Astrocyte of the cerebellum (primary cell): Measurements from ENCODE around the gene BACH2.
"Not testable (repeated sequence)": the region's sequence is repeated elsewhere in the genome, so short reads cannot be mapped to it uniquely, and the experiment has no call there.

Experiments used
- DNase-seq: peaks from one replicate; pipeline ENCODE4 v3.0.0-alpha.2; 2011; ENCODE audit warnings: low read depth
- H3K4me3 ChIP-seq: 2 replicates; pipeline ENCODE4 v1.5.1; 2011; ENCODE audit warnings: mild to moderate bottlenecking, low read depth, low read length, moderate library complexity
- CTCF ChIP-seq: IDR thresholded peaks from 2 replicates; pipeline ENCODE4 v1.5.1; 2012; ENCODE audit warnings: low read length, low read depth, moderate library complexity, mild to moderate bottlenecking; ENCODE audit errors: missing control alignments
- in situ Hi-C: cut with HindIII; loops from 2 replicates; pipeline ENCODE4 v1.10.0; 2017; ENCODE audit warnings: low sequenced_read_pairs

The BACH2 gene

GRCh38 chr6:89975991-89976693, 320.5 kb downstream of the BACH2 start:
- no peak overlapping the region for H3K4me3 ChIP-seq
- DNase-seq = no peak
- TF ChIP-seq CTCF = no peak
- in situ Hi-C loops = no loop called here

GRCh38 chr6:89975366-89975765, 321.3 kb downstream of the BACH2 start:
- in situ Hi-C loops = no loop called here

GRCh38 chr6:89974834-89975233, 321.8 kb downstream of the BACH2 start:
- in situ Hi-C loops = loop anchor here (25.0 kb wide), 1 partner anchor 512 kb away; no protein-coding TSS in a partner anchor
- H3K4me3 ChIP-seq = no peak overlapping the region
- DNase-seq = no peak

More at GRCh38 chr6:89975366-89975765, 321.3 kb downstream of the BACH2 start:
- H3K4me3 ChIP-seq = no peak overlapping the region
- TF ChIP-seq CTCF = no peak
- DNase-seq = no peak

GRCh38 chr6:89972025-89972381, 324.6 kb downstream of the BACH2 start:
- no peak overlapping the region for H3K4me3 ChIP-seq
- no peak for TF ChIP-seq CTCF
- in situ Hi-C loops = loop anchor here (25.0 kb wide), 1 partner anchor 515 kb away; no protein-coding TSS in a partner anchor
- no peak for DNase-seq

More at GRCh38 chr6:89974834-89975233, 321.8 kb downstream of the BACH2 start:
- TF ChIP-seq CTCF = no peak

- in situ Hi-C loops = loop anchor here (25.0 kb wide), 1 partner anchor 516 kb away; no protein-coding TSS in a partner anchor
- not testable (repeated sequence) for DNase-seq, H3K4me3 ChIP-seq
Measured at GRCh38 chr6:89971338-89972024, 325.2 kb downstream of the BACH2 start.

GRCh38 chr6:89970609-89971337, 325.9 kb downstream of the BACH2 start:
- no peak overlapping the region for H3K4me3 ChIP-seq
- in situ Hi-C loops = loop anchor here (25.0 kb wide), 1 partner anchor 517 kb away; no protein-coding TSS in a partner anchor
- TF ChIP-seq CTCF = peak; percentile 65
- DNase-seq = peak; percentile 58
